ENCODE data around the gene LEPROT.

The LEPROT gene

GRCh38 chr1:65418522-65419185 lies 1.8 kb upstream of the LEPROT start:
- in situ Hi-C loops (cut with HindIII; ENCODE audit: low pct_unique_long_range_greater_than_20kb, low sequenced_read_pairs), result no loop called here

GRCh38 chr1:65419681-65420589 lies 533 bp upstream of the LEPROT start:
- no peak for TF ChIP-seq JUND (IDR thresholded peaks at IDR 0.05; ENCODE audit: low read depth)
- in situ Hi-C loops (cut with HindIII; ENCODE audit: low pct_unique_long_range_greater_than_20kb, low sequenced_read_pairs), result no loop called here
- peak; percentile 76 to 97 for DNase-seq (ENCODE audit: low read depth in 1 of 2, low spot score in 1 of 2)

More at GRCh38 chr1:65418522-65419185, 1.8 kb upstream of the LEPROT start:
- no peak for TF ChIP-seq JUND (IDR thresholded peaks at IDR 0.05; ENCODE audit: low read depth)
- no peak for DNase-seq (ENCODE audit: low read depth in 1 of 2, low spot score in 1 of 2)

GRCh38 chr1:65421351-65422025 lies 1.0 kb downstream of the LEPROT start:
- DNase-seq (ENCODE audit: low read depth in 1 of 2, low spot score in 1 of 2), result no peak
- in situ Hi-C loops (cut with HindIII; ENCODE audit: low pct_unique_long_range_greater_than_20kb, low sequenced_read_pairs), result no loop called here
- TF ChIP-seq JUND (IDR thresholded peaks at IDR 0.05; ENCODE audit: low read depth), result no peak

- in situ Hi-C loops (cut with HindIII; ENCODE audit: low pct_unique_long_range_greater_than_20kb, low sequenced_read_pairs), result no loop called here
- peak in 1 of 2 experiments; percentile 27 for DNase-seq (ENCODE audit: low read depth in 1 of 2, low spot score in 1 of 2)
- TF ChIP-seq JUND (IDR thresholded peaks at IDR 0.05; ENCODE audit: low read depth), result no peak
These were observed 2.1 kb downstream of the LEPROT start for GRCh38 chr1:65422241-65423203.

DNA sequence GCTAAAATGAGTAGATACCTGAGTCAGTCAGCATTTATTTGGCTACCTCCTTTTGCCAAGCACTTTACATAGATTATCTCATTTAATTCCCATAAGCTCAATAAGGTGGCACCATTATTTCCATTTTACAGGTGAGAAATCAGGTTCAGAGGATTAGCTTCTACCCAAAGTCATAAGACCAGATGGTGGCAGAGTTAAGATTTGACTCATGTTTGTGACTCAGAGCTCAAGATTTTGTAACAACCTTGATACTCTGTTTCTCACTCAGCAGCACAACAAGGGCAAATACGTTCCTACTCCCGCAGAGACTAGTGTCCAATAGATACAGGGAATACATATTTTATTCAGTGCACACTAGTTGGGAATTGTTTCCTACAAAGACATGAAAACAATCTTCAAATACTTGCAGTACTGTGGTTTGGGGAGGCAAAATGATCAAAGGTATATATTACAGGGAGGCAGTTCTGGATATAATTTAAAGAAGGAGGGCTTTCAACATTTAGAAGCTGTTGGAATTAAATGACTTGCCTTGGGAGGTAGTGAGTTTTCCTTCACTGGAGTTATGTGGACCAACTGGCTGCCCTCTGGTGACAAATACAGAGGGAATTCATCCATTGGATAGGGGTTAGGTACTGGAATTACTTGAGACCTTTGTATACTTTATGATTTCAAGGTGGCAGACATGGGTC lies 3.6 kb downstream of the LEPROT start:
- TF ChIP-seq JUND (IDR thresholded peaks at IDR 0.05; ENCODE audit: low read depth), result no peak
- in situ Hi-C loops (cut with HindIII; ENCODE audit: low pct_unique_long_range_greater_than_20kb, low sequenced_read_pairs), result no loop called here
- no peak for DNase-seq (ENCODE audit: low read depth in 1 of 2, low spot score in 1 of 2)

DNA sequence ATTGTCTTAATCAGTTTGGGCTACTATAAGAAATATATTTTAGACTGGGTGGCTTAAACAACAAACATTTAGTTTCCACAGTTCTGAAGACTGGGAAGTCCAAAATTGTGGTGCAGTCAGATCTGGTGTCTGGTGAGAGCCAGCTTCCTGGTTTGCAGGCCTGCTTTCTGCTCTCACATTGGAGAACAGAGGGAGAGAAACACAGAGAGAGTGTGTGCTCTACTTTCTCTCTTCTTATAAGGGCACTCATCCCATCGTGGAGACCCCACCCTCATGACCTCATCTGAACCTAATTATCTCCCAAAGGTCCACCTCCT lies 4.1 kb downstream of the LEPROT start:
- DNase-seq (ENCODE audit: low read depth in 1 of 2, low spot score in 1 of 2), result no peak
- in situ Hi-C loops (cut with HindIII; ENCODE audit: low pct_unique_long_range_greater_than_20kb, low sequenced_read_pairs), result no loop called here
- TF ChIP-seq JUND (IDR thresholded peaks at IDR 0.05; ENCODE audit: low read depth), result no peak

- no peak for DNase-seq (ENCODE audit: low read depth in 1 of 2, low spot score in 1 of 2)
- in situ Hi-C loops (cut with HindIII; ENCODE audit: low pct_unique_long_range_greater_than_20kb, low sequenced_read_pairs), result no loop called here
- no peak for TF ChIP-seq JUND (IDR thresholded peaks at IDR 0.05; ENCODE audit: low read depth)
These were observed 4.5 kb downstream of the LEPROT start for GRCh38 chr1:65425006-65425405.

DNA sequence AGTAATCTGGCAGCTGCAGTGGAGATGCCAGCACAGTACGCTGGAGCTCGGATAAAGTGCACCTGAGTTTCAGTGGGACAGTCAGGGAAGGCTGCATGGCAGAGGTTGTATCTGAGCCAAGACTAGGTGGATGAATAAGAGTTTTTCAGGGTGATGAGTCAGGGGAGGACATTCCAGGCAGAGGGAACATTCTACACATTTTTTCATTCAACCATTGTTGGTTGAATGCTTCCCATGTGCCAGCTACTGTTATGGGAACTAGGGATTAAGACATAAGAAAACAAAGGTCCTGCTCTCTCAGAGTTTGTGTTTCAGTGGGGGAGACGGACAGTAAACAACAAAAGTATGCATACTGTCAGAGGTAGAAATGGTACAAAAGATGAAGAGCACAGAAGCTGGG lies 5.2 kb downstream of the LEPROT start:
- DNase-seq (ENCODE audit: low read depth in 1 of 2, low spot score in 1 of 2), result peak in 1 of 2 experiments; percentile 66
- no peak for TF ChIP-seq JUND (IDR thresholded peaks at IDR 0.05; ENCODE audit: low read depth)
- in situ Hi-C loops (cut with HindIII; ENCODE audit: low pct_unique_long_range_greater_than_20kb, low sequenced_read_pairs), result no loop called here

- TF ChIP-seq JUND (IDR thresholded peaks at IDR 0.05; ENCODE audit: low read depth), result no peak
- in situ Hi-C loops (cut with HindIII; ENCODE audit: low pct_unique_long_range_greater_than_20kb, low sequenced_read_pairs), result no loop called here
- DNase-seq (ENCODE audit: low read depth in 1 of 2, low spot score in 1 of 2), result no peak
These were observed 8.6 kb downstream of the LEPROT start for GRCh38 chr1:65429078-65429477.

- TF ChIP-seq JUND (IDR thresholded peaks at IDR 0.05; ENCODE audit: low read depth), result no peak
- in situ Hi-C loops (cut with HindIII; ENCODE audit: low pct_unique_long_range_greater_than_20kb, low sequenced_read_pairs), result no loop called here
- DNase-seq (ENCODE audit: low read depth in 1 of 2, low spot score in 1 of 2), result no peak
These were observed 9.3 kb downstream of the LEPROT start for GRCh38 chr1:65429806-65430205.

- peak in 1 of 2 experiments; percentile 47 for DNase-seq (ENCODE audit: low read depth in 1 of 2, low spot score in 1 of 2)
- in situ Hi-C loops (cut with HindIII; ENCODE audit: low pct_unique_long_range_greater_than_20kb, low sequenced_read_pairs), result no loop called here
- no peak for TF ChIP-seq JUND (IDR thresholded peaks at IDR 0.05; ENCODE audit: low read depth)
These were observed 10.7 kb downstream of the LEPROT start for GRCh38 chr1:65431111-65431705.

All from T47D (cell line).